Inflammatory macrophage treated with lipopolysaccharide for 4 hours (primary cell): ENCODE measurements around the gene CD1E.
A peak's percentile ranks its signal among the peaks of the same experiment; 100 is the strongest.
"Not testable (repeated sequence)": the region's sequence is repeated elsewhere in the genome, so short reads cannot be mapped to it uniquely, and the experiment has no call there.

Experiments used
- DNase-seq: peaks from one replicate; pipeline ENCODE4 v3.0.0-alpha.2; 2020

Gene CD1E

GRCh38 chr1:158366783-158367182, 13.1 kb downstream of the CD1E start:
- DNase-seq = no peak

DNA sequence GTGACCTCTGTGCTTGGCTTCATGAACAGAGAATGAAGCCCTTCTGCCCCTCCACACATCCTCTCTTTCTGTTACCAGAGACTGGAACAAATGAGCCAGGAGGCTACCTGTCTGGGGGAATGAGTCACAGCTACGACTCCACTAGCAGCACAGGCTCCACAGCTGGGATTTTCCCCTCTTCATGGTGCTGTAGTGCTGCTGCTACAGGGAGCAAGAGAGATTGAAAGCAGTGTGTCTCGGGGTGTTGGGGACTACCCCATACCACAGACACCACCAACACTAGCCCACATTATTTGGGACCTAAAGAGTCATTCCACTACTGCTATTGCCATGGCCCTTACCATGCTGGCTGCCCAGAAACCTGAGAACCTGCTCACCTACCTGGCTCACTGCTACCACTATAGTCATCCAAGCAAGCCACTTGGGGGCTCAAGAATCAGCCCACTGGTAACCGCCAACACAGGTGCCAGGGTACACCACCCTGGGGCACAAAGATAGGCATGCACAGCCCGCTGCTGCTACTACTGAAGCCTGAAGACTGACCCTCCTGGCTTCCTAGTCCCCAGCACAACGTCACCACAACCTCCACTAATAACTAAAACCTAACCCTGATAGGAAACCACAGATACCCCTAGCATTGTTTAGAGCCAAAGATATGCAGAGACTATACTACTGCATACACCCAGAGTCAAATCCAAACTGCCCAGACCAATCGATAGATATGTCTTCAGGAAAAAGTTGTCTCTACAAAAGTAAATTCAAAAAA, 17.7 kb downstream of the CD1E start:
- DNase-seq = no peak

DNA sequence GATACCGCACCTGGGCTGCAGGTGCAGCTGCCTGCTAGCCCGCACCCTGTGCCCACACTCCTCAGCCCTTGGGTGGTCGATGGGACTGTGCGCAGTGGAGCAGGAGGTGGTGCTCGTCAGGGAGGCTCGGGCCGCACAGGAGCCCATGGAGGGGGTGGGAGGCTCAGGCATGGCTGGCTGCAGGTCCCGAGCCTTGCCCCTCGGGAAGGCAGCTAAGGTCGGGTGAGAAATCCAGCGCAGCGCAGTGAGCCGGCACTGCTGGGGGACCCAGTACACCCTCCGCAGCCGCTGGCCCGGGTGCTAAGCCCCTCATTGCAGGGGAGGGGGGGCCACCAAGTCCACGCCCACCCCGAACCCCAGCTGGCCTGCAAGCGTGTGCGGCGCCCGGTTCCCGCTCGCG, 20.4 kb downstream of the CD1E start:
- DNase-seq = not testable (repeated sequence)

DNA sequence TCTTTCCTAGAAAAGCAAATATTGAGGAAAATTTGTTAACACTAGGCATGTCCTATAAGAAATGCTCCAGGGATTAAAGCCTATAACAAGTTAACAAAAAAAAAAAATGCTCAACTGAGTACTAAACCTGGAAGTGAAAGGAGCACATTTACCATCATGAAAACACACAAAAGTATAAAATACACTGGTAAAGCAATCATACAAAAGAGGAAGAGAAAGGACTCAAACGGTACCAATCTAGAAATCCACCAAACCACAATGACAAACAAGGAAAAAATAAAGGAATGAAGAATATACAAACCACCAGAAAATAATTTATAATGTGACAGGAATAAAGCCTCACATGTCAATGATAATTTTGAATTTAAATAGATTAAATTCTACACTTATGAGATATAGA, 21.2 kb downstream of the CD1E start:
- DNase-seq = peak; percentile 56

DNA sequence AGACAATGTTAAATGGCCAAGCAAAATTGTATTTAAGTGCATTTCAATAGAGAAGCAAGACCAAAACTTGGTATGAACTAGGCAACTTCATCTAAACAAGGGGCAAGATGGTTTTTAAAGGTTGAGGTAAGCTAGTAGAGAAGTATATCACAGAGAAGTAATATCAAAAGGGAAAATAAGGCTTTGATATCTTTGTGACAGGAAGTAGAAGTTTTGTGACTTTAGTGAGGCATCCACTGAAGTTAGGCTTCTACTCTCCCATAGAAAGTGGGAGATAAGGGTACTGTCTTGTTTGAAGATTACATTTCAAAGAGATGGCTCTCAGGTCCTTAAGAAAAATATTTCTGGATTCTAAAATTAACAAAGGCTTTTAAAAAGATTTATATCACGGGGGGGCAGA, 36.6 kb downstream of the CD1E start:
- DNase-seq = no peak

GRCh38 chr1:158391099-158391498, 37.4 kb downstream of the CD1E start:
- peak; percentile 21 for DNase-seq

DNA sequence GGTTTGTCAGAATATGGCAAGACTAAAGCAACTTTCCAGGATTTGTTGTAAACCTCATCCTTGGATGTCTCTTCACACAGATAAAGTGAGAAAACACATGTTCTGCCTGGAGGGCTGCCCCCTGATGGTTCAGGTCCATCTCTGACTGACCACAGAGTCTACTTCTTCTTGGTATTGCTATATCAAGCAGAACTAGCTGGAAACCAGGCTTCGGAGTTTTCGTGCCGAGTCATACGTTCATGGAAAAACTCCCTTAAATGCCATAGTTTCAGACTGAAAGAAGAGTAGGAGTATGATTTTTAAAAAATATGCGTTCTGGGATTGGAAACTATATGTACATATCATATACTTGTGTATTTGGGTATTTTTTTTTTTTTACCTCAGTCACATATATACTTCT, 39.8 kb downstream of the CD1E start:
- no peak for DNase-seq

- DNase-seq = no peak
These were observed 43.0 kb downstream of the CD1E start for GRCh38 chr1:158396646-158397045.

DNA sequence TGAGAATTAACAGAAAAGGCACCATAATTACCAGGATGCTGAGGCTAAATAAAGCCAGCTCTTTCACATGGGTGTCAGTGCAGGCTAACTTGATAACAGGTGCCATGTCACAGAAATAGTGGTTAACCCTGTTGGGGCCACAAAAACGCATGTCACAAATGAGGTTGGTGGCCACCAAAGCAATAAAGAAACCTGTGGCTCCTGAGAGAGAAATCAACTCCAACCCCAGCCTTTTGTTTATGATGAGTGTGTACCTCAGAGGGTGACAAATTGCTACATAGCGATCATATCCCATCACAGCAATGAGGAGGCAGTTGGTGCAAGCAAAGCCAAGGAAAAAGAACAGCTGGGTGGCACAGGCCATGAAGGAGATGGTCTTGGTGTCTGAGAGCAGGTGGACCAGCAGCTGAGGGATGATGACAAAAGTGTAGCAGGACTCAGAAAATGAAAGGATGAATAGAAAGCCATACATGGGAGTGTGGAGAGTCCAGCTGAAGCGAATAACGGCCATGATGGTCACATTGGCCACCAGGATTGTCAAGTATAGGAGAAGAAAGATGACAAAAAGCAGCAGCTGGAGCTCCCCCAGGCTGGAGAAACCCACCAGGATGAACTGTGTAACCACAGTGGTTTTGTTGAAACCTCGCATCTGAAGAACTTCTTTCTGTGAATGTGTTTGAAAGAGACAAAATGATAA, 45.3 kb downstream of the CD1E start, which contains the start of gene OR10T2:
Gene OR10T2, minus strand, starts transcription at position 649 of the 697 bp plus-strand sequence. Its CDS starts 0 bp downstream, at position 649.
- no peak for DNase-seq

DNA sequence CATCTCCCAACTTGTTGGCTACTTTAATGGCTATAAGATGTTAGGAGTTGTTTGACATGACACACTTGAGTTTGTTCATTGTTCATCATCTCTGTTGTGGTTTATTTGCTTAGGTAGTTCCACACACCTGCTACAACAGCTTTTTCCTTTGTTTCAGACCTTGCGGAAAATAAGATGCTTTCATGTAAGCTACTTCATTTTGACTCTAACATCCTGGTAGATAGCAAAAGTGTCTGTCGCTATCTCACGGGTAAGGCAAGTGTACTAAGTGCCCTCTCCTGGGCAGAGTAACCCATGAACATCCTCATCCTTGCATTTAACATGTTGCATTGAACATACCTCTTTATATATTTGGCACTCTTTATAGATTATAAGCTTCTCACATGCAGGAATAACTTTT, 47.2 kb downstream of the CD1E start:
- no peak for DNase-seq

GRCh38 chr1:158407092-158407491, 53.4 kb downstream of the CD1E start:
- DNase-seq = no peak
